Hypothalamus (tissue), 51 donors: ENCODE results near the gene HOXC4.
"Not testable (repeated sequence)": the region's sequence is repeated elsewhere in the genome, so short reads cannot be mapped to it uniquely, and the experiment has no call there.

ENCODE experiments used
- DNase-seq, 51 donors: peaks; one replicate each; lab custom pipeline; 2025; lab: John Stamatoyannopoulos, UW

Gene HOXC4

GRCh38 chr12:54081581-54082396 is 28.2 kb downstream of the HOXC4 start:
- not testable (repeated sequence) for DNase-seq

- no peak for DNase-seq
Measured at GRCh38 chr12:54082397-54082892, 28.8 kb downstream of the HOXC4 start.

- not testable (repeated sequence) for DNase-seq
Measured at GRCh38 chr12:54088011-54088410, 34.4 kb downstream of the HOXC4 start.

GRCh38 chr12:54089465-54089864 is 35.8 kb downstream of the HOXC4 start:
- DNase-seq: not testable (repeated sequence)

- not testable (repeated sequence) for DNase-seq
Measured at GRCh38 chr12:54090312-54090711, 36.7 kb downstream of the HOXC4 start.

GRCh38 chr12:54092943-54093342 is 39.3 kb downstream of the HOXC4 start:
- DNase-seq: not testable (repeated sequence)

- DNase-seq: not testable (repeated sequence)
Measured at GRCh38 chr12:54095928-54096327, 42.3 kb downstream of the HOXC4 start.

- not testable (repeated sequence) for DNase-seq
Measured at GRCh38 chr12:54098644-54099043, 45.0 kb downstream of the HOXC4 start.

- not testable (repeated sequence) for DNase-seq
Measured at GRCh38 chr12:54100588-54100987, 47.0 kb downstream of the HOXC4 start.

GRCh38 chr12:54102223-54102622 is 48.6 kb downstream of the HOXC4 start:
- not testable (repeated sequence) for DNase-seq

GRCh38 chr12:54103827-54104226 is 50.2 kb downstream of the HOXC4 start:
- DNase-seq: not testable (repeated sequence)
